K562 (cell line): ENCODE measurements around the gene SOX8. TPM values are rescaled to one million over a fixed set of nuclear protein-coding genes. Genes with fewer than 3 reads are reported as not detected.

Experiments used
- E2F5 ChIP-seq: sonication (generic); formaldehyde crosslinking; IDR thresholded peaks from 2 replicates; pipeline ENCODE4 v1.8.0; 2022; ENCODE audit warnings: mild to moderate bottlenecking, missing genetic modification reagents
- FOXK2 ChIP-seq, 2 experiments: fragments of 450-650 bp; IDR thresholded peaks in 1 of 2; conservative IDR thresholded peaks in 1 of 2; 2 replicates each; pipeline ENCODE4 v1.6.1; 2016; ENCODE audit warnings: low read depth in 2 of 2, mild to moderate bottlenecking in 1 of 2
- JUND ChIP-seq, 2 experiments: IDR thresholded peaks; 2 replicates in 1 of 2; 3 replicates in 1 of 2; pipeline ENCODE4 v1.6.1; 2011; ENCODE audit warnings: borderline replicate concordance in 2 of 2, low read depth in 2 of 2, low read length in 2 of 2, improper control_type of control experiment in 1 of 2, missing biosample characterization in 1 of 2, missing genetic modification characterization in 1 of 2, missing genetic modification reagents in 1 of 2
- LEF1 ChIP-seq: fragments of 450-650 bp; IDR thresholded peaks from 2 replicates; pipeline ENCODE4 v1.6.1; 2016; ENCODE audit warnings: mild to moderate bottlenecking
- NRF1 ChIP-seq, 2 experiments: fragments of 450-650 bp; IDR thresholded peaks in 1 of 2; conservative IDR thresholded peaks in 1 of 2; 2 replicates each; pipeline ENCODE4 v1.6.1; 2014; ENCODE audit warnings: mild to moderate bottlenecking in 2 of 2
- PCBP2 ChIP-seq: fragments of 200-400 bp; formaldehyde crosslinking; IDR thresholded peaks from 2 replicates; pipeline ENCODE4 v1.6.1; 2018; ENCODE audit warnings: low read length, low read depth, mild to moderate bottlenecking, moderate library complexity; ENCODE audit not compliant: poor library complexity, severe bottlenecking
- SMAD4 ChIP-seq: fragments of 250-450 bp; sonication (Bioruptor Pico); conservative IDR thresholded peaks from 2 replicates; pipeline ENCODE4 v1.8.0; 2021; ENCODE audit warnings: inconsistent platforms, mild to moderate bottlenecking, moderate library complexity
- ZNF318 ChIP-seq, 2 experiments: fragments of 450-650 bp; IDR thresholded peaks; 2 replicates each; pipeline ENCODE4 v1.6.1; 2016; ENCODE audit warnings: mild to moderate bottlenecking in 2 of 2, borderline replicate concordance in 1 of 2, low read depth in 1 of 2, moderate library complexity in 1 of 2
- ZSCAN32 ChIP-seq: fragments of 450-650 bp; formaldehyde crosslinking; IDR thresholded peaks from 2 replicates; pipeline ENCODE4 v1.4.0; 2020; ENCODE audit warnings: mild to moderate bottlenecking, moderate library complexity
- polyA plus RNA-seq, 8 experiments: library from polyadenylated mRNA; depleted of rRNA in 4 of 8; stranded (reverse) in 5 of 8; unstranded in 3 of 8; fragments of >200 nt; fragmentation: Nextera tagmentation in 2 of 8; fragmentation: Illumina TruSeq in 1 of 8; extraction: Ambion mirVana in 2 of 8; extraction: Trizol in 1 of 8; gene quantifications; 2 replicates each; pipeline versions ENCODE4 v1.2.1 to v1.2.3, GENCODE V29; 2011 to 2014; ENCODE audit warnings: inconsistent platforms in 1 of 8, missing spikeins in 1 of 8
- total RNA-seq, 7 experiments: library from RNA; depleted of rRNA in 6 of 7; stranded (reverse); fragments of >200 nt in 6 of 7; fragmentation: Illumina TruSeq in 2 of 7; extraction: Trizol in 2 of 7; gene quantifications; 2 replicates each; pipeline versions ENCODE4 v1.2.1 to v1.2.3, GENCODE V29; 2011 to 2021; ENCODE audit warnings: low replicate concordance in 1 of 7
- TF ChIP-seq, protein P1 (sequence below): sonication (generic); formaldehyde crosslinking; IDR thresholded peaks from 2 replicates; pipeline ENCODE4 v1.8.0; 2023; ENCODE audit warnings: mild to moderate bottlenecking, missing genetic modification reagents
- TF ChIP-seq, protein P2 (sequence below): sonication (generic); formaldehyde crosslinking; IDR thresholded peaks from 2 replicates; pipeline ENCODE4 v1.9.0; 2022; ENCODE audit warnings: mild to moderate bottlenecking, missing genetic modification reagents

SOX8 gene
- total and polyA plus RNA-seq, 9 of the 15 experiments (the other 6 are each of a cell fraction or from before 2014, with no cell fraction given): 0.07 to 0.15 (median 0.15) TPM; not detected in 6

GRCh38 chr16:951660-952301 lies 29.8 kb upstream of the SOX8 start (continued):
- TF ChIP-seq, protein P1, sequence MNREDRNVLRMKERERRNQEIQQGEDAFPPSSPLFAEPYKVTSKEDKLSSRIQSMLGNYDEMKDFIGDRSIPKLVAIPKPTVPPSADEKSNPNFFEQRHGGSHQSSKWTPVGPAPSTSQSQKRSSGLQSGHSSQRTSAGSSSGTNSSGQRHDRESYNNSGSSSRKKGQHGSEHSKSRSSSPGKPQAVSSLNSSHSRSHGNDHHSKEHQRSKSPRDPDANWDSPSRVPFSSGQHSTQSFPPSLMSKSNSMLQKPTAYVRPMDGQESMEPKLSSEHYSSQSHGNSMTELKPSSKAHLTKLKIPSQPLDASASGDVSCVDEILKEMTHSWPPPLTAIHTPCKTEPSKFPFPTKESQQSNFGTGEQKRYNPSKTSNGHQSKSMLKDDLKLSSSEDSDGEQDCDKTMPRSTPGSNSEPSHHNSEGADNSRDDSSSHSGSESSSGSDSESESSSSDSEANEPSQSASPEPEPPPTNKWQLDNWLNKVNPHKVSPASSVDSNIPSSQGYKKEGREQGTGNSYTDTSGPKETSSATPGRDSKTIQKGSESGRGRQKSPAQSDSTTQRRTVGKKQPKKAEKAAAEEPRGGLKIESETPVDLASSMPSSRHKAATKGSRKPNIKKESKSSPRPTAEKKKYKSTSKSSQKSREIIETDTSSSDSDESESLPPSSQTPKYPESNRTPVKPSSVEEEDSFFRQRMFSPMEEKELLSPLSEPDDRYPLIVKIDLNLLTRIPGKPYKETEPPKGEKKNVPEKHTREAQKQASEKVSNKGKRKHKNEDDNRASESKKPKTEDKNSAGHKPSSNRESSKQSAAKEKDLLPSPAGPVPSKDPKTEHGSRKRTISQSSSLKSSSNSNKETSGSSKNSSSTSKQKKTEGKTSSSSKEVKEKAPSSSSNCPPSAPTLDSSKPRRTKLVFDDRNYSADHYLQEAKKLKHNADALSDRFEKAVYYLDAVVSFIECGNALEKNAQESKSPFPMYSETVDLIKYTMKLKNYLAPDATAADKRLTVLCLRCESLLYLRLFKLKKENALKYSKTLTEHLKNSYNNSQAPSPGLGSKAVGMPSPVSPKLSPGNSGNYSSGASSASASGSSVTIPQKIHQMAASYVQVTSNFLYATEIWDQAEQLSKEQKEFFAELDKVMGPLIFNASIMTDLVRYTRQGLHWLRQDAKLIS (CRISPR knock-in tag): peak; percentile 71; the same call in 1 of the 2 replicates
- TF ChIP-seq SMAD4 (peak; percentile 86), E2F5 (CRISPR knock-in tag) (peak; percentile 75), LEF1 (peak; percentile 73; the same call in 1 of the 2 replicates), JUND (IDR thresholded peaks at IDR 0.05; ENCODE audit: borderline replicate concordance, low read depth, low read length) (peak; percentile 41; the same call in 1 of the 2 replicates), JUND (tag; IDR thresholded peaks at IDR 0.05; ENCODE audit: borderline replicate concordance, low read depth, low read length) (no peak), FOXK2 (conservative IDR thresholded peaks at IDR 0.05 in 1 of 2, IDR thresholded peaks at IDR 0.05 in 1 of 2; ENCODE audit: low read depth in 2 of 2) (peak in 1 of 2 experiments; percentile 39; a peak in 1 of 4 replicates), ZNF318 (IDR thresholded peaks at IDR 0.05; ENCODE audit: borderline replicate concordance in 1 of 2, low read depth in 1 of 2) (peak in 1 of 2 experiments; percentile 87; a peak in 2 of 4 replicates), PCBP2 (no peak), ZSCAN32 (CRISPR knock-in tag) (no peak), NRF1 (conservative IDR thresholded peaks at IDR 0.05 in 1 of 2, IDR thresholded peaks at IDR 0.05 in 1 of 2) (peak; percentile 45 to 51; a peak in 2 of 4 replicates)
- TF ChIP-seq, protein P2, sequence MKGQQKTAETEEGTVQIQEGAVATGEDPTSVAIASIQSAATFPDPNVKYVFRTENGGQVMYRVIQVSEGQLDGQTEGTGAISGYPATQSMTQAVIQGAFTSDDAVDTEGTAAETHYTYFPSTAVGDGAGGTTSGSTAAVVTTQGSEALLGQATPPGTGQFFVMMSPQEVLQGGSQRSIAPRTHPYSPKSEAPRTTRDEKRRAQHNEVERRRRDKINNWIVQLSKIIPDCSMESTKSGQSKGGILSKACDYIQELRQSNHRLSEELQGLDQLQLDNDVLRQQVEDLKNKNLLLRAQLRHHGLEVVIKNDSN (CRISPR knock-in tag): peak; percentile 89
